T-helper 1 cell (primary cell): ENCODE data around the gene PLPPR3.

Experiments used
- DNase-seq, 5 donors: peaks; one replicate each; pipeline ENCODE4 v3.0.0-alpha.2; 2012 to 2020

PLPPR3 gene

GRCh38 chr19:806815-807421 is 14.8 kb downstream of the PLPPR3 start:
- DNase-seq: no peak

GRCh38 chr19:805600-806550 is 15.9 kb downstream of the PLPPR3 start:
- no peak for DNase-seq

GRCh38 chr19:805166-805551 is 16.6 kb downstream of the PLPPR3 start:
- no peak for DNase-seq

- no peak for DNase-seq
Measured at GRCh38 chr19:804419-805165, 17.2 kb downstream of the PLPPR3 start.

- no peak for DNase-seq
Measured at GRCh38 chr19:803686-804418, 17.9 kb downstream of the PLPPR3 start.

- no peak for DNase-seq
Measured at GRCh38 chr19:803099-803561, 18.6 kb downstream of the PLPPR3 start.

- DNase-seq: no peak
Measured at GRCh38 chr19:802498-803098, 19.2 kb downstream of the PLPPR3 start.

GRCh38 chr19:801861-802497 is 19.8 kb downstream of the PLPPR3 start:
- DNase-seq: no peak

- no peak for DNase-seq
Measured at GRCh38 chr19:801030-801860, 20.5 kb downstream of the PLPPR3 start.

GRCh38 chr19:800360-801029 is 21.3 kb downstream of the PLPPR3 start:
- no peak for DNase-seq

GRCh38 chr19:799076-799881 is 22.5 kb downstream of the PLPPR3 start:
- peak in 1 of 5 donors; percentile 32 for DNase-seq

GRCh38 chr19:798415-799075 is 23.2 kb downstream of the PLPPR3 start:
- no peak for DNase-seq

- peak; percentile 77 to 93 (median 79) for DNase-seq
Measured at GRCh38 chr19:797528-798414, 24.0 kb downstream of the PLPPR3 start.

GRCh38 chr19:796692-797527 is 24.8 kb downstream of the PLPPR3 start, which contains the start of gene PTBP1:
PTBP1 (plus strand) TSS chr19:797452; CDS start chr19:797498, 46 bp downstream.
- peak; percentile 99 to 100 (median 100) for DNase-seq

GRCh38 chr19:795691-796581 is 25.8 kb downstream of the PLPPR3 start:
- DNase-seq: no peak
